SHP77 treated with DMSO at 0.1 percent for 48 hours (cell line): Measurements from ENCODE around the gene DTX3L.

ENCODE experiments used
- DNase-seq: peaks from one replicate; lab custom pipeline; 2025; lab: John Stamatoyannopoulos, UW

Gene DTX3L

DNA sequence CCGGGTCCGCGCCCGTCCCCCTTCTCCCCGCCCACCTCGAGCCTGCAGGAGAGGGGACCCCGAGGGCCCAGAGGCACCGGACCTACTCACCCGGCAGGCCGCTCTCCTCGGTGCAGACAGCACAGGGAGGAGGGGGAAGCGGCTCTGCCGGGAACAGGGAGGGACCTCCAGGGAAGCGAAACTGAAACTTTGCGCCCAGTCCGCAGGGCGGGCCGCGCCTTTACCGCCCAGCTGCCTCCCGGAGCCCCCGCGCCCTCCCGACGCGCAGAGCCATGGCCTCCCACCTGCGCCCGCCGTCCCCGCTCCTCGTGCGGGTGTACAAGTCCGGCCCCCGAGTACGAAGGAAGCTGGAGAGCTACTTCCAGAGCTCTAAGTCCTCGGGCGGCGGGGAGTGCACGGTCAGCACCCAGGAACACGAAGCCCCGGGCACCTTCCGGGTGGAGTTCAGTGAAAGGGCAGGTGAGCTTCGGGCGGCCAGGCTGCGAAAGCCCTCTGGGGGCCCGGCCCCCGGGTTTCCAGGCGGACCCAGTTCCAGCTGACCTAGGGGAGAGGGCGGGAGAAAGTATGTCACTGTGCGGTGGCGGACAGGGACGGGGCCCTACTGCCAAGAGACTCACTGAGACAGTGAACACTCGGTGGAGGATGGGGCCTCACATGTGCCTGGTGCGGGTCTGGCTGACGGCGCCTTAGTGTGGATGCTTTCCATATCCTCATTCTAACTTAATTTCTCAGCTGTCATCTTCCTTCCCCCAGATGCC, at the start of gene DTX3L, which contains the start of gene PARP9:
Gene DTX3L, plus strand, starts transcription at position 184 of the 758 bp plus-strand sequence. Its CDS starts 89 bp downstream, at position 273.
Gene PARP9, minus strand, starts transcription at position 146 of the 758 bp plus-strand sequence. CDS start 4,680 bp downstream, outside the sequence.
- DNase-seq: peak; percentile 28

DNA sequence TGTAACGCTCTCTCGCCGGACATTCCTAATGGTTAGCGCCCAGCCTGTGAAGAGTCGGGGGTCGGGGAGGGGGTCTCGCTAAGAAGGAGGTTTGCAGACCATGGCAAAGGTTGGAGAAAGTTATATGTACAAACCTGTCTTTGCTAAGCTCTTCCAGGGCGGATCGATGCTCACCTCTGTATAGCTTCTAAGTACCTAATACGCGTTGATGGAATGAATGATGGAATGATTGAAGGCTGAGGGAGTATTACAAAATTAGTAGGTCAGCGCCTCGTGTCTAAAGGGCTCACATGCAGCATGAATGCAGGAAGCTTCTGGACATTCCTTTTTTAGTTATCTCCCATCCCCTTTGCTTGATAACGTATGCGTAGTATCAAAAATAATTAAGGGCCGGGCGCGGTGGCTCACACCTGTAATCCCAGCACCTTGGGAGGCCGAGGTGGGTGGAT, 49.1 kb upstream of the DTX3L start:
- no peak for DNase-seq

DNA sequence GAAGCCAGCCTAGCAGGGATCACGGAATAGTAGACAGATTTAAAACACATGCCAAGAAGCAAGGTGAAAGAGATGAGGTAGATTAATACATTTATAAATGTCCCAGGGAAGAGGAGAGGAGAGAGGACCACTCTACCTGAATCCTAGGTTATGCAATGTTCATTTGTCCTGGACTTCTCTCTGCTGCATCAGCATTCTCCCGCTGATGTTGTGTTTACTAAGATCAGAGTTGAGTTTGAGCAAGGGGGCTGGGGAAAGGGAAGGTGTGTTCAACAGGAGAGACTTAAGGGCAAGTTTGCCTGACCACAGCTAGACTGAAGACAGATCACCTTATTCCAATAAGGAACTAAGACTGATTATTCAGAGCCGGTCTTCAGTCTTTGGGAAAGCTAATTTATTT, 48.3 kb upstream of the DTX3L start:
- DNase-seq: no peak

DNA sequence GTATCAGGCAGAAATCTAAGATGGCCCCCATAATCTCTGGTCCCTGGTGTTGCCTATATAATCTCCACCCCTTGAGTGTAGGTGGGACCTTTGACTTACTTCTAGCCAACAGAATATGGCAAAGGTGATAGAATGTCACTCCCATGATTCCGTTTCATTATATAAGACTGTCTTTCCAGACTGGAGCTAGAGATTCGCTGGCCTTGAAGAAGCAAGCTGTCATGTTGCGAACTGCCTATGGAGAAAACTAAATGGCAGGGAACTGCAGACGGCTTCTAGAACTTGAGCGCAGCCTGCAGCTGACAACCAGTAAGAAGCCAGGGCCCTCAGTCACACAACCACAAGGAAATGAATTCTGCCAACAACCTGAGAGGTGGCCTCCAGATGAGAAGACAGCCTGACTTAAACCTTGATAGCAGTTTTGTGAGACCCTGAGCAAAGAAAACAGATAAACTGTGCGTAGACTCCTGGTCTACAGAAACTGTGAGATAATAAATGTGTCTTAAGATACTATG, 47.2 kb upstream of the DTX3L start:
- DNase-seq: no peak

DNA sequence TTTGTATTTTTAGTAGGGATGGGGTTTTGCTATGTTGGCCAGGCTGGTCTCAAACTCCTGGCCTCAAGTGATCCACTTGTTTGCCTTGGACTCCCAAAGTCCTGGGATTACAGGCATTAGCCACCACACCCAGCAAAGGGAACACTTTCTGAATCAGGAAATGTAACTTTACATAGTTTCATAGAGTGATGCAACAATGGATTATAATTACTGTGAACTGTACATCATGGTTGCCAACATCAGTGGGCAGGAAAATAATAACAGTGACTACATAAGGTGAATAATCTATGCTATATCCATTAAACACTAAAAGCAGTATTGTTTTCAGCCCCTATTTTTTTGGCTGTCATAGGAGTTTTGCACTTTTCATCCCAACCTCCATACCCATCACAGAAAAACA, 44.4 kb upstream of the DTX3L start:
- DNase-seq: no peak

DNA sequence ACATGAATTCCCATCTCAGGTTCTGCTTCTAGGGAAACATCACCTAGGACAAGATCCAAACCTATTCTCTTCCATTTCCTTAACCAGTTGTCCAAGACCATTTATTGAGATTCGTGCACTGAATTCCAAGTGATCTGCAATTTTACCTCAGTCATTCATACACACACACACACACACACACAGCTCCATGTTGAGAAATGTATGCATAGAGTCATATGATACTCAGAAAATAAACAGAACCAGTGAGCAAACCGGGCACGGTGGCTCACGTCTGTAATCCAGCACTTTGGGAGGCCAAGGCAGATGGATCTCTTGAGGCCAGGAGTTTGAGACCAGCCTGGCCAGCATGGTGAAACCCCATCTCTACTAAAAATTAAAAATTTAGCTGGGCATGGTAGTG, 43.3 kb upstream of the DTX3L start:
- DNase-seq: no peak

DNA sequence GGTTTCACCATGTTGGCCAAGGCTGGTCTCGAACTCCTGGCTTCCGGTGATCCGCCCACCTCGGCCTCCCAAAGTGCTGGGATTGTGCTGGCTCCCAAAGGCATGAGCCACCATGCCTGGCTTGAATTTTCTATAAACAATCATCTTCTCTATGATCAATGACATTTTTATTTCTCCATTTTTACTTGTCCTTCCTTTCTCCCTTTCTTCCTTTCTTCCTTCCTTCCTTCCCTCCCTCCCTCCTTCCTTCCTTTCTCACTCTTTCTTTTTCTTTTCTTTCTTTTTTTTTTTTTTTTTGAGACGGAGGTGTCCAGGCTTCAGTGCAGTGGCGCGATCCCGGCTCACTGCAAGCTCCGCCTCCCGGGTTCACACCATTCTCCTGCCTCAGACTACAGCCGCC, 40.8 kb upstream of the DTX3L start:
- DNase-seq: no peak

DNA sequence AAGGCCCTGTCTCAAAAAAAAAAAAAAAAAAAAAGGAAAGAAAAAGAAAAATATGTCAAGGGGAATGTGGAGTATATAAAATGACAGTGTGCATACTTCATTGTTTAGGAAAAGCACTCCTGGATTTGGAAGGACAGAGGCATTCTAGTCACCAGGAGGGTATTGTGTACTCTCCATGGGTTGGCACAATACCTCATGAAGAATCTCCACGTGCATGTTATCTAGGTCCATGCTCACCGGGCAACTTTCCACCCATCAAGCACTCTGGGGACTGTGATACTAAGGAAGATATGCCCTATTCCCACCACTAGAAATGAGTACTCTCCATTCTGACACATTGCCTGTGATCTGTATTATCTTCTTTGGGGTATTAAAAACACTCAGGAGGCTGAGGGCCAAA, 34.0 kb upstream of the DTX3L start:
- no peak for DNase-seq

DNA sequence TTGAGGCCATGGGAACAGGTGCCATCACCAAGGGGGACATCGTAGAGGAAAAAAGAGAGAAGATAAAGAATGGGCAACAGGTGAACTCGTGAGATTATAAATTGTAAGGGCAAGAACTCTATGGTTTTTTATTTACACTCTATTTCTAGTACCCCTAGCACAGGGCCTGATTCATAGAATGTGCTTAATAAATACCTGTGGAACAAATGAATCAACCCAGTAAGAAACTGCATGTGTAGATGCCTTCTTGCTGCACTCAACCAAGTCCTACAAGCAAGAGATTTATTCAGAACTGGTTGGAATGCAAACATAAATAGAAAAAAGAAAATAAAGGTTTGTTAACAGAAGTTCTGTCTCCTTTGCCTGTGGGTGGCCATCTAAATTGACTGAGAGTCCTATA, 30.7 kb upstream of the DTX3L start:
- no peak for DNase-seq

DNA sequence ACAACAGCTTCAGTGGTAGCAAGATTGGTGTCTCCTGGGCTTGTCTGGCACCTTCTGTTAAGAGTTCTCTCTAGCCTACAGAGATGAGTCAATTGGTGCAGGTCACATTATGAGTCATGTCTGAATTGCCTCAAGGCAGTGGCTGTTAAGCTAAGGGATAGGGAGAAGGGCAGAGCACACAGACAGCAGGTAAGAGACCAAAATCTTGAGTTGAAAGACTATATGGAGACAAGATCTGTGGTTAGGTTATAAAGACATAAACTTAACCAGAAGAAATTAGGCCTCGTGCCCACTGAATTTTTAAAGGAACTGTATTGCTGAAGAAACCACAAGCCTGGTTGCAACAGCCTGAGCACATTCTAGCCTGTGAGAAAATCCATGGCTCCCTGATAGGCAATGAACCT, 30.2 kb upstream of the DTX3L start:
- no peak for DNase-seq

DNA sequence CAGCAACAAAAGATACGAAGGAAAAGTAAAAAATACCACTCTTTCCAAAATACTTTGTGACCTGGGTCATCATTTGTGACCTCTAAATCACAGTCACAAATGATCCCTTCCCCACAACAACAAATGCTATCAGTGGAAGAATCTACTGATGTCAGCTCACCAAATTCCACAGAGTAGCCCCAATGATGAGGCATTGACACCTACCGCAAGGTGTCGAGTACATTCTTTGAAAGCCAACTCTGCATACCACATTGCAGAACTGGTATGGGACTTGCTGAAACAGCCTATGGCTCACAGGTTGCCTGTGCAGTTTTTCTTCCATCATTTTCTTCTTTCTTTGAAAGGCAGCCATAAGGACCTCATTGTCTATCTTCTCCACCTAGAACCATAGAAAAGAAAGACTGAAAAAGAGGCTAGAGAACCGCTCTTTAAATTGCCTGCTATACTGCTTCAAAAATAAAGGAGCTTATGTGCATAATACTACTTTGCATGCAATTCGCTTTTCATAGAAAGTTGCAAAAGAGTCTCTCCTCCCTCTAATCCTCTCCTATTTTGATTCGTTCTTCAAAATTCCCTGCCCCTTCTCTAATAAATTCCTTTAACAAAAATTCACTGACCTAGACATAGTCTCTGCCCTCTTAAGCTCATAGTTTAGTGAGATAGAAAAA, 28.0 kb upstream of the DTX3L start:
- DNase-seq: no peak

DNA sequence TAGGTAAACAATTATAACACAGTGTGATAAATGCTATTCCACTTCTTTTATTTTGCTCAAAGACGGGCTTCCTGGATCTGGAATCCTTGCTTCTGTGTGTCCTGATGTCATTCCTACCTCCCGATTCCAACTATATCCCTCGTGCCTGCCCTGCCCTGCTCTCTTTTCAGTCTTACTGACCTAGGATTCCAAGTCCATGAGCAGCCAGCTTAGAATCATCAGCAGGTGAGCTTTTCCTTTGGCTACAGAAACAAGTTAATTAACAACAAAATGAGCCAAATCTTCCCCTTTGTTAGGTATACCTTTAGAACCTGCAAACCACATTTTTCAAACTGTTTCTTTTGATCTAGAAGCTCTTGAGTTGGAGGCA, 27.5 kb upstream of the DTX3L start:
- no peak for DNase-seq

DNA sequence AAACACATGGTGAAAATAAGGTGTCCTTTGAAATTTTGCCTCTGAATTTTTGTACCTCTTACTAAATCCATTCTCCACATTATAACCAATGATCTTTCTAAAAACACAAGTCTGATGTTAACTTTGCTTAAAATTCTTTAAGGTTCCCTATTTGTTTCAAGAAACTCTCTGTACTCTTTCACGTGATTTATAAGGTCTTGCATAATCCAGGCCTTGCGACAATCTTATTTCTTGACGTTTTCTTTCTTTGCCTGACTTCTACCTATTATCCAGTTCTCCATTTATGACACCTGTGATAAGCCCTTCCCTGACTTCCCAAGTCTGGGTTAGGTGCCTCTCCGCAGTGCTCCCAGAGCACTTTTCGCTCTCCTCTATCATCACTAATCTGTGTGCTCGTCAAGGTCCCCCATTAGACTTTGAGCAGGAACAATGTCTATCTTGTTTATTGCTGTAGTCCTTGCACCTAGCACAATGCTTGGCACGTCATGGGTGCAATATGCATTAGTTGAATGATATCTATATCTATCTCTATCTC, 25.1 kb upstream of the DTX3L start:
- no peak for DNase-seq

DNA sequence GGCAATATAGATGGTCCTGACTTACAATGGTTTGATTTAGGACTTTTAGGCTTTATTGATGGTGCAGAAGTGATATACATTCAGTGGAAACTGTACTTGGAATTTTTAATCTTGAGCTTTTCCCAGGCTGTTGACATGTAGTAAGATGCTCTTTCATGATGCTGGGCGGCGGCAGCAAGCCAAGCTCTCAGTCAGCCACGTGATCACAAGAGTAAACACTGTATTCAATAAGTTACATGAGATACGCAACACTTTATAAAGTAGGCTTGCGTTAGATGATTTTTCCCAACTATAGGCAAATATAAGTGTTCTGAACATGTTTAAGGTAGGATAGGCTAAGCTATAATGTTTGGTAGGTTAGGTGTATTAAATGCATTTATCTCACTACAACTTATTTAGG, 18.0 kb upstream of the DTX3L start:
- no peak for DNase-seq

DNA sequence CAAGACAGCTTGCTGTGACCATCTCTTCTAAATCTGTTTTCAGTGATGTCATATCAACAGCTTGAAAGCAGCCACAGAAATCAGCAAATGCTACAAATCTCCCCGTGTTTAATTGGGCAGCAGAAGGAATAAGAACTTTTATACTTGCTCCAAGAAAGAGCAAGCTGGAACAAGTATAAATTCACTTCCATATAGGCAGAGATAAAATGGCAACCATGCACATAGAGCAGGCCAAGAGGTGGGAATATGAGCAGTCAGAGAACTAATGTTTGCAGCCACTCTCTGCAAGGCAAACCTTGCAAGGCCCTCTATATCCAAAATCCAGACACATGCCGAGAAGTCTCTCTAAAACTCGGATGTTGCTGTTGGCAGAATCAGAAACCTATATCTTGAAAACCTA, 16.1 kb upstream of the DTX3L start:
- DNase-seq: no peak

DNA sequence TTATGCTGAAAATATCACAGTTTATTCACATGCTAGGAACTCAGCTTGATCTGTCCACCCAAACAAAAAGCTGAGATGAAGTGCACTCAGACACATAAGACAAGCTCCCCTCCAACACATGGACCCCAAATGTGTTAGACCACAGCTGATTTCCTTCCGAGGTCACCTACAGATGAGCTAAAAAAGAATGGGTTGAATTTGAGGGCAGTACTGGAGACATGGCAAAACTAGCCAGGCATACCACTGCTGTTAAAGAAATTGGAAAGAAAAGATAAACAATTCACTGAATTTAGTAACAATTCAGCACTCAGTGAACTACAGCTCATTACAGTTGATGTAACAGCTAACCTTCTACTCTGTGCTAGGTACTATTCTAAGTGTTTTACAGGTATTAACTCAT, 15.5 kb upstream of the DTX3L start:
- no peak for DNase-seq

DNA sequence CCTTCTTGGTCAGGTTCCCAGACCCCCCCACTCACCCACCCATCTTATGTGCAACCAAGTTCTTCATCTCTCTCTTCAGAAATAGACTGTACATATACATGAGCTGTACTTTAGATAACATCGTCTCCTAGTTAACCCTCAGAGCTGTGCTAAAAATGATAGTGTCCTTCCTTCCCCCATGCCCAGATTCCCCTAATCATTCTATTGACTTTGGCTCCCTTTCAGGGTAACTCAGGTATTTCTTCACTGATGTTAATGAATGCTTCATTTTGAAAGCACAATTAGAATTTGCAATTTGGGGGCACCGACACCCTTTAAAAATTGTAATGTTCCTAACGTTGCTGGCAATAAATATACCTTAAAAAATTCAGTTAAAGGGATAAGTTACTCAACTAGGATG, 11.0 kb upstream of the DTX3L start:
- no peak for DNase-seq

DNA sequence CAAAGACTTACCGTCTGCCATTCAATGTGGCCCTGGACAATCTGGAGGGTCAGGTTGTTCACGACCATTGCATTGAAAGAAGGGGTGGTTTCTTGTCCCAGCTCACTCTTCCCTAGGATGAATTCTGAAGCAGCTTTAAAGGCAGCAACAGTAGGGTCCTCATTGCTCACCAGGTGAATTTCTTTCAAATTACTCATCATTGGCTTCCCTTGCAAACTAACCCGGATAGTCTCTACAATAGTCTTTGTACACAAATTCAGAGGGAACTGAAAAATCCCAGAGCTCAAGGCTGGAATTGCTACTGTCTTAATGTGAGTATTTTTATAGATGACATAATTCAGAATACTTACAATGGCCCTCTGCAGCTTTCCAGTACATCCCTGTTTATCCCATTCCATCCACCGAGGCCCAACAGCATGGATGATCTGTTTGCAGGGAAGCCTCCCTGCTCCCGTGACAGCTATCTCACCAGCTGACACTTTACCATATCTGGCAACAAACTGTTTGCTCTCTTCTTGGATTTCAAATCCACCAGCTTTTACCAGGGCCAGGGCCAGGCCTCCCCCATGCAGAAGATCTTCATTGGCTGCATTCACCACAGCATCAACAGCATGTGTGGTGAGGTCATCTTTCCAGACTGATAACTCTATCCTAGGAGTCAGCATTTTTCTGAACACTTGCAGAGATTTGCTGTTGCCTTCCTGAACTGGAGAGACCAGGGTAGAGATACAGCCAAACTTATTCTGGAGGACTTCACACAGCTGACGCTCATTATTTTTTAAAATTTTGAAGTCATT, 8.7 kb upstream of the DTX3L start:
- no peak for DNase-seq

DNA sequence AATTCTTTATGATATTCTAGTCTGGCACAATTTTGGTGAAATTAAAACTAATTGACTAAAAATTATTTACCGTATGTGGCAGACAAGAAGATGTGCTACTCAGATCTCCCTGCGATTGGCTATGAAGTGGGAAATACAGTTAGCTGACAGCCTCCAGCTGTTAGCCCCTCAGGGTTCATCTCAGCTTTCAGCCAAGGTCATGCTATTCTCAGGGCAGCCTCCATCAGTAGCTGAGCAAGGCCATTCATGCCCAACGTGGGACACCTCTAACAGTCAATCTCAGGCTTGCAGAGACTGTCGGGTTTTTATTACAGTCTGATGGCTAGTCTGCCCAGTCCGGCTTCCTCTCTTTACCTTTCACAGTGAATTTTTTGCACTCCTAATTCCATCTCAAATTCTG, 6.8 kb upstream of the DTX3L start:
- DNase-seq: no peak

DNA sequence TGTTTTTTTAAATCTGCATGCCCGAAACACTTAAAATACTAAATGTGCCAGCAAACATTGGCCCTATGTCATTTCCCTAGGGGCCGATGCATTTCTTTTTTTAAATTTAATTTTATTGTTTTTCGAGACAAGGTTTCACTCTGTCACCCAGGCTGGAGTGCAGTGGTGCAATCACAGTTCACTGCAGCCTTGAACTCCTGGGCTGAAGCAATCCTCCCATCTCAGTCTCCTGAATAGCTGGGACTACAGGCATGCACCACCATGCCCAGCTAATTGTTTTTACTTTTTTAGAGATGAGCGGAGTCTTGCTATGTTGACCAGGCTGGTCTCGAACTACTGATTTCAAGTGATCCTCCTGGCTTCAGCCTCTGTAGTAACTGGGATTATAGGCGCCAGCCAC, 5.5 kb upstream of the DTX3L start:
- no peak for DNase-seq

DNA sequence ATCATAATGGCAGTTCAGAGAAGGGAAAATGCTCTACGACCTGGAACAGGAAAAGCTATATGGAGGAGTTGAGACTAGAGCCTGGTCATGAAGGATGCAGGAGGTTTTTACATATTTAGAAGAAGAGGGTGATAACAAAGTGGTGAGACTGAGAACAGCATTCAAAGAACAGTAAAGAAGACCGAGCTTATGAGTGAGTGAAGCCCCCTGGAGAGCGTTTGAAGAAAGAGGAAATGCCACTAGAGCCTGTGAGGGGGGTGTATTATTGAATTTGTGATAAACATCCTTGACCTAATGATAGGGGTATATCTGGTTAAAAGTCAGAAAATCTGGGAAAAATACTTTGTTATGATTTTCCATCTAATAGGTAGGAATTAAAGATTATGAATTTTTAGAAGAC, 4.2 kb upstream of the DTX3L start:
- no peak for DNase-seq

DNA sequence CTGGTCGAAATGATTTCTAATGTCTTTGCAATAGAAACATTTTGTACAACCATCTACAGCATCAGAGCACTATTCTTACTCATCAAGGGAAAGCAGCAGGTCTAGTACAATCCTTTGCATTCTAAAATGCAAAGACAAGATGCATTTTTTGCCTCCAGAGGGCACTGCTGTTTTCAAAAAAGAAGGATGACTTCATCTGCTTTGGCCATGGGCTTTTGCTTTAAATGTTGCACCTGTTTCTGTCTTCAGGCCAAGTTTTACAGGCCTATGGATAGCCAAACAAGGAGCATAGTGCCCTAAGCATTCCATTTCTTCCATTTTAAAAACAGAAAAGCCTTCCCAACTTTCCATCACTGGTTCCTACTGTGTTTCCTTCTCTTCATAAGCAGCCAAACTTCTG, 3.5 kb upstream of the DTX3L start:
- DNase-seq: peak; percentile 42
